ENCODE measurements around the gene STUM.

The STUM gene

DNA sequence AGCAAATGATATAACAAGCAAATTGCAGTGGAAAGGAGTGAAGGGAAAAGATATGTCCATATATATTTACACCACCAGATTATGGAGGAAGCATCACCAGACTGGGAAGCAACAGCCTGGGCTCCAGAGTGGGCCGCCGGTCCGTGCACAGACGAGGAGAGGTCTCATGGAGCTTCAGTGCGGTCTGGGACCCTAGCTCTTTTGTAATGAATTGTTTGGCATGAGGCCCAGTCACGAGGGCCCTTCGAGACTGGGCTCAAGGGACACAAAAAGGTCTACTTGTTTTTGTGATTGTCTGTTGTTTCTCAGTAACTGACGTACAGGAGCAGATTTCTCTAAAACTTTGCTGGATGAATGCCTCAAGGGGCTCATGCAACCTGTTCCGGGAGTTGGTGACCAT is 12.9 kb upstream of the STUM start:
- in situ Hi-C loops (cut with HindIII; ENCODE audit: low pct_ligation_motif_present, low sequenced_read_pairs), result no loop called here
- no peaks in the 10 kb centered on the region for H3K36me3 ChIP-seq (replicated peaks)
- no peak overlapping the region for H3K4me3 ChIP-seq (ENCODE audit: low read depth, low read length)
- H3K27me3 ChIP-seq (replicated peaks), result no peaks in the 10 kb centered on the region
- TF ChIP-seq, protein P1, sequence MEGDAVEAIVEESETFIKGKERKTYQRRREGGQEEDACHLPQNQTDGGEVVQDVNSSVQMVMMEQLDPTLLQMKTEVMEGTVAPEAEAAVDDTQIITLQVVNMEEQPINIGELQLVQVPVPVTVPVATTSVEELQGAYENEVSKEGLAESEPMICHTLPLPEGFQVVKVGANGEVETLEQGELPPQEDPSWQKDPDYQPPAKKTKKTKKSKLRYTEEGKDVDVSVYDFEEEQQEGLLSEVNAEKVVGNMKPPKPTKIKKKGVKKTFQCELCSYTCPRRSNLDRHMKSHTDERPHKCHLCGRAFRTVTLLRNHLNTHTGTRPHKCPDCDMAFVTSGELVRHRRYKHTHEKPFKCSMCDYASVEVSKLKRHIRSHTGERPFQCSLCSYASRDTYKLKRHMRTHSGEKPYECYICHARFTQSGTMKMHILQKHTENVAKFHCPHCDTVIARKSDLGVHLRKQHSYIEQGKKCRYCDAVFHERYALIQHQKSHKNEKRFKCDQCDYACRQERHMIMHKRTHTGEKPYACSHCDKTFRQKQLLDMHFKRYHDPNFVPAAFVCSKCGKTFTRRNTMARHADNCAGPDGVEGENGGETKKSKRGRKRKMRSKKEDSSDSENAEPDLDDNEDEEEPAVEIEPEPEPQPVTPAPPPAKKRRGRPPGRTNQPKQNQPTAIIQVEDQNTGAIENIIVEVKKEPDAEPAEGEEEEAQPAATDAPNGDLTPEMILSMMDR (IDR thresholded peaks at IDR 0.05; ENCODE audit: low read depth, low read length, missing control alignments), result no peak
- no peak overlapping the region for H3K27ac ChIP-seq
- DNase-seq, result no peak

DNA sequence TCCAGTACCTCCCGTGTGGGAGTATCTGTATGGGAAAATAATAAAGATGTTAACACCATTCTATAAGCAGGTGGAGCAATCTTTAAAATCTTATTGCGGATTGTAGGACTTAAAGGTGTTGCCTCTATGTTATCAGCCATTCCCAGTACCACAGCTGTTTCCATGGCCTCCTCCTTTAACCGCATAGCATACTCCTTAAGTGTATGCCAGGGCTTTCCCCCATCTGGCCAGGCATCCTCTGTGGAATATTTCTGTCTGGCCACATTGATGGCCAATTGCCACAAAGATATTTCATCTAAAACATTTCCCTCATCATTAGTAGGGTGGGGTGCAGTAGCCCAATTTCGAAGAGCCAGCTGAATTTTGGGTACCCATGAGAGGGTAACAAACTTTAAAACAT is 7.3 kb upstream of the STUM start:
- H3K36me3 ChIP-seq (replicated peaks), result no peaks in the 10 kb centered on the region
- no peak overlapping the region for H3K27ac ChIP-seq
- H3K4me3 ChIP-seq (ENCODE audit: low read depth, low read length), result no peak overlapping the region
- TF ChIP-seq, protein P1 (IDR thresholded peaks at IDR 0.05; ENCODE audit: low read depth, low read length, missing control alignments), result no peak
- DNase-seq, result no peak
- H3K27me3 ChIP-seq (replicated peaks), result peaks cover 4% of the 10 kb centered on the region
- in situ Hi-C loops (cut with HindIII; ENCODE audit: low pct_ligation_motif_present, low sequenced_read_pairs), result no loop called here

DNA sequence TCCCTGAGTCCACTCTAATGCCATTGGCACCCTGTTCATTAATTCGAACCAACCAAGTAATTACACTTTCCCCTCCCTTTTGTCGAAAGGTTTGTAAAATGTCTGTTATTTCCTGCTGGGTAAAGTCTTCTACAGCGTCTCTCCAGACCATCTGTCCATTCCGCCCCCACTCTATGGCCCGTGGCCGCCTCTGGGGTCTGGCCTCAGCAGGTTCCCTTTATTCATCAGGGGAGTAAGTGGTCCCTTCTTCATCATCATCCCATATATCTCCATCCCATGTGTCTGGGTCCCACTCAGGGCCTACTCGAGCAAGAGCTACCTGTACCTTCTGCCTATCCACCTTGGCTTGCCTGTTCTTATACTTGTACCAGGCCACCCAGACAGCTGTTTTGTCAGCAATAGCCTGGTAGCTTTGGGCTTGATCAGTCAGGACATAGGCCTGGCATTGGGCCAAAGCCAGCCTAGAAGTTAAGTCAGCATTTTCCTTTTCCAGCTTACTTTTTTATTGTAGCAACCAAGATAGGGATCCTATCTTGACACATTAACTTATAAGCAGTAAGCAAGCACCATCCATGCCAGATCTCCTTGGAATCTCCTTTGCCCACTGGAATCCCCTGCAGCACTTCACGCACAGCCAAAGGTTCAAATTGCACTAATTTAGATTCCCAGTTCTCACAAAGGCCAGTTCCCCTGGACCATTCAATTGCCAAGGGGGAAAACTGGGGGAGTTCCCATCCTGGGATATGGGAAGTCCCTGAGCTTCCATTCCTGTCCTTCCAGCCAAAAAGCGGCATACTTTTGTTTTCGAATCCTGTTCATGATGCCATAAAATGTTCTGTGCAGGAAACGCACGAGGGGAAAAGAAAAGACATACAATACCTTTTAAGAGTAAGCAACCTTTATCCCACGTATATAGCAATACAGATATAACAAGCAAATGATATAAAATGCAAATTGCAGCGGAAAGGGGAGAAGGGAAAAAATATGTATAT is 6.6 kb upstream of the STUM start:
- TF ChIP-seq, protein P1 (IDR thresholded peaks at IDR 0.05; ENCODE audit: low read depth, low read length, missing control alignments), result no peak
- no peak overlapping the region for H3K4me3 ChIP-seq (ENCODE audit: low read depth, low read length)
- peaks cover 4% of the 10 kb centered on the region for H3K27me3 ChIP-seq (replicated peaks)
- in situ Hi-C loops (cut with HindIII; ENCODE audit: low pct_ligation_motif_present, low sequenced_read_pairs), result no loop called here
- H3K36me3 ChIP-seq (replicated peaks), result no peaks in the 10 kb centered on the region
- H3K27ac ChIP-seq, result no peak overlapping the region
- DNase-seq, result no peak

DNA sequence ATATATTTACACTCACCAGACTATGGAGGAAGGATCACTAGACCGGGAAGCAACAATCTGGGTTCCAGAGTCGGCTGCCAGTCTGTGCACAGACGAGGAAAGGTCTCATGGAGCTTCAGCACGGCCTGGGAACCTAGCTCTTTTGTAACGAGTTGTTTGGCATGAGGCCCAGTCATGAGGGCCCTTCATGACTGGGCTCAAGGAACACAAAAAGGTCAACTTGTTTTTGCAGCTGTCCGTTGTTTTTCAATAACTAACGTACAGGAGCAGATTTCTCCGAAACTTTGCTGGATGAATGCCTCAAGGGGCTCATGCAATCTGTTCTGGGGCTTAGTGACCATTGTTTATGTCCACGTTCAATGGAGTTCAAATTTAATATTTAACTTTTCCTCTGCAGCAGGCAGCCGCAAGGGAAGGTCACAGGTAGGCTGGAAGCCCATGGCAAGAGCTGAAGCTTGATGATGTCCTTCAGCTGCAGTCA is 5.9 kb upstream of the STUM start:
- H3K36me3 ChIP-seq (replicated peaks), result no peaks in the 10 kb centered on the region
- TF ChIP-seq, protein P1 (IDR thresholded peaks at IDR 0.05; ENCODE audit: low read depth, low read length, missing control alignments), result no peak
- no peak overlapping the region for H3K4me3 ChIP-seq (ENCODE audit: low read depth, low read length)
- H3K27ac ChIP-seq, result no peak overlapping the region
- in situ Hi-C loops (cut with HindIII; ENCODE audit: low pct_ligation_motif_present, low sequenced_read_pairs), result no loop called here
- DNase-seq, result no peak
- peaks cover 4% of the 10 kb centered on the region for H3K27me3 ChIP-seq (replicated peaks)

DNA sequence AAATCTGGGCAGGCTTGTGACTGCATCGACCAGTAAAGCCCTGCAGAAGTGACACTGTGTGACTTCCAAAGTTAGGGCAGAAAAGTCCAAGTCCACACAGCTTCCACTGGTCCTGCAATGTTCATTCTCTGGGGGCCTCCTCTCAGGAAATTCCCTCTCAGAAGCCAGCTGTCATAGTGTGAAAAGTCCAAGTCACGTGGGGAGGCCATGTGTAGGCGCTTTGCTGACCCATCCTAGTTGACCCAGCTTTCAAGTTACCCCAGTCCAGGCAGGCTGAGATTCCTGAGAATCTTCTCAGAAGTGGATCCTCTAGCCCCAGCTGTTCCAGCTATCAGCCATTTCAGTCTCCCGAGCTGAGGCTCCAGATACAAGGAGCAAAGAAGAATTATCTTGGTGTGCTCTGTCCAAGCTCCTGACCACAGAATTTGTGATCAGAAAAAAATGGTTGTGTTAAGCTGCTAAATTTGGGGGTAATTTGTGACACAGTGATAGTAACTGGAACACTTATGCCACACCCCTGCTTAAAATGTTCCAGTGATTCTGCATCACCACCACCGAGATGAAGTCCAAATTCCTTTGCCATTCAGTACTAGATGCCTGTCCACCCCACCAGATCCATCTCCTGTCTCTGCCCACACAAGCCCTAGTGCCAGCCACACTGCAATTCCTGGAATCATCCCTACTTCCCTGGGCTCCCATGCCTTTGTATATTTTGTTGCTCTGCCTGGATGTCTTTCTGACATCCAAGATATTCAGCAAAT is 2.5 kb upstream of the STUM start:
- H3K27ac ChIP-seq, result no peak overlapping the region
- peaks cover 25% of the 10 kb centered on the region for H3K27me3 ChIP-seq (replicated peaks)
- in situ Hi-C loops (cut with HindIII; ENCODE audit: low pct_ligation_motif_present, low sequenced_read_pairs), result no loop called here
- DNase-seq, result no peak
- H3K4me3 ChIP-seq (ENCODE audit: low read depth, low read length), result no peak overlapping the region
- TF ChIP-seq, protein P1 (IDR thresholded peaks at IDR 0.05; ENCODE audit: low read depth, low read length, missing control alignments), result no peak
- no peaks in the 10 kb centered on the region for H3K36me3 ChIP-seq (replicated peaks)

Measured in brain microvascular endothelial cell (primary cell).